ENCODE results near the gene SCG5.
A peak's percentile ranks its signal among the peaks of the same experiment; 100 is the strongest.

The SCG5 gene

DNA sequence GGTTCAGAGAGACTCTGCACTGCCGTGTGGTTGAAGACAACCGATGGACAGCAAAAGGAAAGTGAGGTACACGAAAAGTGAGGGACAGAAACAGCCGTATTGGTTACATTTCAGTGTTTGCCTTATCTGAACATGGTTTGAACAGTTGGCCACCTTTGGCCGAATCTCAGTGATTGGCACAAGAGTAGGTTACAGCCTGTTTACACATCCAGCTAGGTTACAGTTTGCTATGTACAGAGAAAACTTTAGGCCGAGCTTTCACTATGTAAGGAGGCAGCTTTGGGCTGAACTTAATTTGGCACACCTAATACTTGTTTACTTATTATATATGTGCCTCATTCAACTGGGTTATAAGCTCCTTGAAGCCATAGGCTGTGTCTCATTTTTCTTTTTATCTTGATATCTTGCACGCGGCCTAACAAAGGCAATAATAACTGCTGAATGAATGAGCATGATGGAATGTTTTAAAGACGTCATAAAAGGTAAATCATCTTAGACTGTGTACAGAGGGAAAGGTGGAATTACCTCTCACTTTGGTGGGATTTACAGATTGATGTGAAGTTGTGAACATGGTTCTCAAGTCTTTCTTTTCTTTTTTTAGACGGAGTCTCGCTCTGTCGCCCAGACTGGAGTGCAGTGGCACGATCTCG, 59.1 kb downstream of the SCG5 start:
- Histone ChIP-seq H3K27me3 (ENCODE audit: control insufficient read depth in 1 of 2, insufficient read depth in 2 of 2, low read length in 2 of 2) (no peaks in the 10 kb centered on the region), H3K4me3 (ENCODE audit: low read depth in 1 of 2, low read length in 2 of 2) (no peak overlapping the region), H3K9me3 (ENCODE audit: low read length) (no peaks in the 10 kb centered on the region), H3K4me1 (ENCODE audit: insufficient read depth, low read length) (peaks cover 5% of the 10 kb centered on the region), H3K27ac (ENCODE audit: low read depth, low read length) (no peak overlapping the region), H3K9ac (ENCODE audit: low read length) (no peak overlapping the region), H3K36me3 (ENCODE audit: insufficient read depth, low read length) (no peaks in the 10 kb centered on the region)

DNA sequence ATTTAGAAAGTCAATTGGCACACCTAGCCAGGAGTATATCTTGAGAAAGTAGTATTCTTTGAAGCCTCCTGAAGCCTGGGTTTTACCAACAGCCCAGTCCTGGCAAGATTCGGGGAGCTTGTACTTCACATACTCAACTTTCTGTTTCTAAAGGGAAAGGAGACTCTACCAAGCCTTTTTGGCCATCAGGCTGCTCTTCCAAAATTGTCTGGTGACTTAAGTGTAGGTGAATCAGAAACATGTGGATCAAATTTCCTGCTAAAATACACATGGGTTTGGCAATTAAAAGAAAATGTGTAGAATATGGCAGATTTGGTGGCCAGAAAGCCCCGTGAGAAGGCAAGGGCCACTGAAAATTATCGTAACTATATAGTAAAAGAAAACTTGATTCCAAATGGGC, 60.4 kb downstream of the SCG5 start:
- Histone ChIP-seq H3K27me3 (ENCODE audit: control insufficient read depth in 1 of 2, insufficient read depth in 2 of 2, low read length in 2 of 2) (no peaks in the 10 kb centered on the region), H3K27ac (ENCODE audit: low read depth, low read length) (no peak overlapping the region), H3K36me3 (ENCODE audit: insufficient read depth, low read length) (no peaks in the 10 kb centered on the region)

DNA sequence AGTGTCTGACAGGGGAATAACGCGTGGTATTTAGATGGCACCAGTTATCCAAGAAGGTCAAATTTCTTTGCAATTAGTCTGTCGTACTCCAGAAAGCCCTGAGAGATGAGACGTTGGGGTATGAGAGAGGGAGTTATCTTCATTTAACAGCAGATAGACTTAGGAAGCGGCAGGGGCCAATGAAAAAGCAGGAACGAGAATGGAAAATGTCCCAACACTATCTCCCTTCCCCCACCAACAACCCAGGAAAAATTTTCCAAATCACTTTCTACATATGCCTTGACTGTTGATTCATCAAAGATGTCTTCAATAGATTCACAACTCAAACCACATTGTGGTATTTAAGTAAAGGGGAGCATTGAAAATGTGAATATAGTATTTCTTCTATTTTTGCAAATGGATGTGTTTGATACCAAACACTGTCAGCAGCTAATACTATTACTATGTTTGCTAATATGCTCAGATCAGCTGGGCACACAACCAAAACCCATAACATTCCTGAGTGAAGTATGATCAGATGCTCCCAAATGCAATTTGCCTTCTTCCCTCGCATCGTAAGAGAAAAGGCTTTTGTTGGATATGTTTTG, 63.0 kb downstream of the SCG5 start:
- no peak overlapping the region for H3K4me3 ChIP-seq (ENCODE audit: low read depth in 1 of 2, low read length in 2 of 2)
- H3K4me1 ChIP-seq (ENCODE audit: insufficient read depth, low read length), result peaks cover 5% of the 10 kb centered on the region
- no peak overlapping the region for H3K27ac ChIP-seq (ENCODE audit: low read depth, low read length)
- no peaks in the 10 kb centered on the region for H3K27me3 ChIP-seq (ENCODE audit: control insufficient read depth in 1 of 2, insufficient read depth in 2 of 2, low read length in 2 of 2)
- no peaks in the 10 kb centered on the region for H3K36me3 ChIP-seq (ENCODE audit: insufficient read depth, low read length)
- no peaks in the 10 kb centered on the region for H3K9me3 ChIP-seq (ENCODE audit: low read length)
- no peak overlapping the region for H3K9ac ChIP-seq (ENCODE audit: low read length)

More for the DNA sequence above, 60.4 kb downstream of the SCG5 start:
- Histone ChIP-seq H3K4me3 (ENCODE audit: low read depth in 1 of 2, low read length in 2 of 2) (no peak overlapping the region), H3K9ac (ENCODE audit: low read length) (no peak overlapping the region), H3K4me1 (ENCODE audit: insufficient read depth, low read length) (peaks cover 5% of the 10 kb centered on the region), H3K9me3 (ENCODE audit: low read length) (no peaks in the 10 kb centered on the region)

DNA sequence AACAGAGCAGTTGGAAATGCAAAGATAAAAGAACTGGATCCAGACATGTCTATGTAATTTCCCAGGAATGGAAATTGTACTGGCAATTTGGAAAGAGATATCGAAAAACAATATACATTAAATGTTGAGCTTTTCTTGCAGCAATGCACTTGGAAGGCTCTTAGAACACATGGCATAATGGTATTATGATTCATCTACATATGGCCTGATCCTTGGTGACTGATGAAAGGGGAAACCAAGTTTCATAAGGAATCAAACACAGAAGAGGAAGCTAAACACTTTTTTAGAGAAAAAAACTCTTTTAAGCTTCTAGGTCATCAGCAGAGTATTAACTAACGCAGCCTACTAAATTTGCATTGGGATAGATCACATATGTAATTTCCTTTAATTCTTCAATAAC, 63.9 kb downstream of the SCG5 start:
- Histone ChIP-seq H3K27ac (ENCODE audit: low read depth, low read length) (no peak overlapping the region), H3K27me3 (ENCODE audit: control insufficient read depth in 1 of 2, insufficient read depth in 2 of 2, low read length in 2 of 2) (no peaks in the 10 kb centered on the region), H3K9me3 (ENCODE audit: low read length) (no peaks in the 10 kb centered on the region), H3K4me3 (ENCODE audit: low read depth in 1 of 2, low read length in 2 of 2) (no peak overlapping the region), H3K36me3 (ENCODE audit: insufficient read depth, low read length) (no peaks in the 10 kb centered on the region), H3K4me1 (ENCODE audit: insufficient read depth, low read length) (peaks cover 5% of the 10 kb centered on the region), H3K9ac (ENCODE audit: low read length) (no peak overlapping the region)

DNA sequence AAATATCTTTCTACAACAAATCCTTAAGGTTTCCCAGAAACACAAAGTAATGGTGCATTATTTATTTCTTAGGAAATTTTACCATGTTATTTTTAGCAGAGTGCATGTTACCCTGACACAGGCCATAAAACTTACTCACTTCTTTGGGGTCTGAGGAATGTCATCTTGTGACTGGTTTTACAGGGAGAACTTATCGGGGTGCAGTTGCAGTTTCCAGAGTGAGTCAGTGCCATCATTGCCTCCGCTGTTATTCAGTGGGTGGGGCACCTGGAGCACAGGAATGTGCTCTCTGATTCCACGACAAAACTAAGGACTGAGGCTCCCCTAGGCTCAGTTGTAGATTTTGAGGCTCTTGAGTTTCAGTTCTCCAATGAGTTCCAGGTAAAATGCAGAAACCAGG, 65.2 kb downstream of the SCG5 start:
- Histone ChIP-seq H3K9me3 (ENCODE audit: low read length) (no peaks in the 10 kb centered on the region), H3K9ac (ENCODE audit: low read length) (no peak overlapping the region), H3K27me3 (ENCODE audit: control insufficient read depth in 1 of 2, insufficient read depth in 2 of 2, low read length in 2 of 2) (no peaks in the 10 kb centered on the region), H3K4me1 (ENCODE audit: insufficient read depth, low read length) (peaks cover 5% of the 10 kb centered on the region), H3K4me3 (ENCODE audit: low read depth in 1 of 2, low read length in 2 of 2) (no peak overlapping the region), H3K27ac (ENCODE audit: low read depth, low read length) (no peak overlapping the region), H3K36me3 (ENCODE audit: insufficient read depth, low read length) (no peaks in the 10 kb centered on the region)

DNA sequence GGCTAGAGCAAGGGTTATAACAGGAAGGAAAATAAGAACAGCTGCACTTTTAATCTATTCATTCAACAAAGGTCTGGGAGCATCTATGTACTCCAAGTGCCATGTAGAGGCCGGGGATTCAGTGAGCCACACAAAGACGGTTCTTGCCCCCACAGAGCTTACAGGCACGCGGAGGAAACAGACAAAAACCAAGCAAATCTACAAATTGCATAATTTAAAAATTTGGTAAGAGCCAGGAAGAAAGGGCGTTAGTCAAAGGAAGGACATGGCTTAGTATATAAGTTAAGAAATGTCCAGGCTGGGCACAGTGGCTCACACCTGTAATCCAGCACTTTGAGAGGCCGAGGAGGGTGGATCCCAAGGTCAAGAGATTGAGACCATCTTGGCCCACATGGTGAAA, 65.9 kb downstream of the SCG5 start:
- Histone ChIP-seq H3K27ac (ENCODE audit: low read depth, low read length) (no peak overlapping the region), H3K36me3 (ENCODE audit: insufficient read depth, low read length) (no peaks in the 10 kb centered on the region), H3K4me1 (ENCODE audit: insufficient read depth, low read length) (peaks cover 5% of the 10 kb centered on the region), H3K4me3 (ENCODE audit: low read depth in 1 of 2, low read length in 2 of 2) (no peak overlapping the region), H3K9ac (ENCODE audit: low read length) (no peak overlapping the region), H3K27me3 (ENCODE audit: control insufficient read depth in 1 of 2, insufficient read depth in 2 of 2, low read length in 2 of 2) (no peaks in the 10 kb centered on the region), H3K9me3 (ENCODE audit: low read length) (no peaks in the 10 kb centered on the region)

DNA sequence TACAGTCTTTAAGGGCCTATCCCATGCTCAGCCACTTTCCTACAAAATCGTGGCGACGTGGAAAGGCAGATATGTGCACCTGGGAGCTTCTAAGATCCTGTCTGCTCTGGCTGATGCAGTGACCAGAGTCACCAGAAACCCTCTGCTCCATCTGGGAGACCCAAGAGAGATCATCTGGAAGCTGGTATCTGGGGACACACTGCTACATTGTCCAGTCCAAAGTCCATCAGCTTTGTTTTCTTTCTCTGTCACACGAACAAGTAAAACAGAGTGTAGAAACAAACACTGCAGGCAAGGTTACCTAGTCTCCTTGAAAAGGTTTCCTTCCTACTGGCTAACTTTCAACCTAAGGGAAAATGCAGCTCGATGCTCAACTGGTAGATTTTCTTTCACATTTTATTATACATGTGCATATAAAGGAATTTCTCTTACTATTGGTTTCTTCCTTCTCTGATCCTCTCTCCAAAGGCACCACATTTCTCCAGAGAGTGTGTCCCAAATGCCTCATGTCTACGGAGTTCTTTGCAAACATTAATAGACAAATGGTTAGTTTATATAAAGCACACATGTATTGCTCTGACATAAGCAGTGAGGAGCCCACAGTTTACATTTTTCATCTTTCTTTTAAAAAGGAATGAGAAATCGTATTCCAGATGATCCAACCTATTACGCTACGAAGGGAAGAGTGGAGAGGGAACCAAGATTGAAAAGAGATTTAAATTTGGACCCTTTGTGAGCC, 68.0 kb downstream of the SCG5 start:
- Histone ChIP-seq H3K9ac (ENCODE audit: low read length) (no peak overlapping the region), H3K4me3 (ENCODE audit: low read depth in 1 of 2, low read length in 2 of 2) (no peak overlapping the region), H3K27me3 (ENCODE audit: control insufficient read depth in 1 of 2, insufficient read depth in 2 of 2, low read length in 2 of 2) (peaks cover 0 to 5% of the 10 kb centered on the region in 2 donors), H3K9me3 (ENCODE audit: low read length) (no peaks in the 10 kb centered on the region), H3K27ac (ENCODE audit: low read depth, low read length) (no peak overlapping the region), H3K4me1 (ENCODE audit: insufficient read depth, low read length) (peaks cover under 1% of the 10 kb centered on the region), H3K36me3 (ENCODE audit: insufficient read depth, low read length) (no peaks in the 10 kb centered on the region)

DNA sequence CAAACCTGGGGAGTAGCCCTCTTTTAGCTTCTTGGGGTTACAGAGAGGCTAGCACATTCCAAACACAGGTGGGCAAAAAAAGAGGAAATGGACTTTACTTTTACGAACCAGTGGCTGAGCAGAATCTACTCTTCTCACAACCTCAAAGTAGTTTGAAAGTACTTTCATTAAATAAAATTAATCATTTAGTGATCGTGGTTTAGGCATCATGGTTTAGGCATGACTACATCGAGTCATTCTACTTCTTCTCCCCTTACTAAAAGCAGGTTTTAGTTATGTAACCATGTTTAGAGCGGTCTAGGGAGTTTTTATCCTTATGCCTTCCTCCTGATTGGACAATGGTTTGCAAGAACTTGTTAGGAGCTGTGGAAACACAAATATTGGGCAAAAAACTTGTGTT, 73.8 kb downstream of the SCG5 start:
- Histone ChIP-seq H3K27me3 (ENCODE audit: control insufficient read depth in 1 of 2, insufficient read depth in 2 of 2, low read length in 2 of 2) (peaks cover 14 to 44% of the 10 kb centered on the region in 2 donors), H3K36me3 (ENCODE audit: insufficient read depth, low read length) (no peaks in the 10 kb centered on the region), H3K9ac (ENCODE audit: low read length) (no peak overlapping the region), H3K9me3 (ENCODE audit: low read length) (no peaks in the 10 kb centered on the region), H3K4me1 (ENCODE audit: insufficient read depth, low read length) (peaks cover 4% of the 10 kb centered on the region), H3K4me3 (ENCODE audit: low read depth in 1 of 2, low read length in 2 of 2) (no peak overlapping the region), H3K27ac (ENCODE audit: low read depth, low read length) (no peak overlapping the region)

DNA sequence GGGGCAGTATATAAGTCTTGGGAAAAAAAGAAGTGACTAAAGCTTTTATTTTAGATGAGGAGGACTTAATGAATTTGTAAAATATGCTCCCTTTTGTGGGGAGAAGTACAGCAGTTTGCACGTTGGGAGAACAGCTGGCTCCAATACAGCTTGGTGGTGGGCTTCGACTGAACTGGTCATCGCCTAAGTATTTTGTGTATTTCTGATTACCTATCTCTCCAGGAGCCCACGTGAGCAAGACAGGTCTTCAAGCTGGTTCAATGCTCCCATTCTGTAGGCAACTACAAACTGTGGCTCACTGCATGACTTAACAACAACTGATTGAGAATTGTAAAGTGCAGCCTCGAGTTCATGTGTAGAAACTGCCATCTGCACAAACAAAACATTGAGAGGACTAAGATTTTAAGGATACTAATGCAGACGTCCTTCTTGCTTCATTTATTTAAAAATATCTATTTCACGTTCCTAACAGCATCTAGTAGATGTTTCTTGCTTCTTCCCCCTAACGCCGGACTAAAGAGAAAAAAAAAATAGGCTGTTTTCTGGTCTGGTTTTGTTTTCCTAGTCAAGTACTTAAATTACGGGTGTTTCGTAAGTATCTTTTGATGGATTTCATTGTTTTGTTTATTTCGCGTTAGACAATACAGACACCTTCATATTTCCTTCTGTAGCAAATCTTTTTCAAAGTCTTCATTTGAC, 74.9 kb downstream of the SCG5 start:
- peaks cover 14 to 44% of the 10 kb centered on the region in 2 donors for H3K27me3 ChIP-seq (ENCODE audit: control insufficient read depth in 1 of 2, insufficient read depth in 2 of 2, low read length in 2 of 2)
- no peaks in the 10 kb centered on the region for H3K9me3 ChIP-seq (ENCODE audit: low read length)
- H3K4me3 ChIP-seq (ENCODE audit: low read depth in 1 of 2, low read length in 2 of 2), result peak overlapping the region in 1 of 2 donors; percentile 20
- no peak overlapping the region for H3K9ac ChIP-seq (ENCODE audit: low read length)
- peaks cover 4% of the 10 kb centered on the region for H3K4me1 ChIP-seq (ENCODE audit: insufficient read depth, low read length)
- H3K27ac ChIP-seq (ENCODE audit: low read depth, low read length), result no peak overlapping the region
- no peaks in the 10 kb centered on the region for H3K36me3 ChIP-seq (ENCODE audit: insufficient read depth, low read length)

DNA sequence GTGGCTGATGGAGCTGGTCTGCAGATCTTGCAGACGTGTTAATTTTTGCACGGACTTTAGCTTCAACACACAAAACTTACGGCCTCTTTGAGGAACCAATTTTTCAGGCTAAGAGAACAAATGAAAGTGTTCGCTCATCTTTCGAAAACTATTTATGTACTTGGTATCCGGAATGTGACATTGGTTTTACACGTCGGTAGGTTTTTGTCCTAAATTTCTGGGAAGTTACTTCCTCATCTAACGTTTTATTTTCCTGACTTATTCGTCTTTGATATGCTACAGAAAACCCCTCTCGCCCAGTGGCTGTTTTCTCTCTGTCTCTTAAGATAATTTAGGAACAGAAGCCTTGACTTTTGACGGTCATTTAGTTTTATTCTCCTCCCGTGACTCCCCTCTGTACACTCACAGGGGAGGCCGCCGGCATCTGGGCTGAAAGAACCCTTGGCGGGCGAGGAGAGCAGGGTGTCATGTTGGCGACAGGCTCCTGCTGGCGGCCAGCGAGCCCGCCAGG, 75.5 kb downstream of the SCG5 start:
- H3K4me1 ChIP-seq (ENCODE audit: insufficient read depth, low read length), result peaks cover 4% of the 10 kb centered on the region
- peak overlapping the region; percentile 38 for H3K27ac ChIP-seq (ENCODE audit: low read depth, low read length)
- no peaks in the 10 kb centered on the region for H3K9me3 ChIP-seq (ENCODE audit: low read length)
- no peak overlapping the region for H3K9ac ChIP-seq (ENCODE audit: low read length)
- peak overlapping the region; percentile 7 to 20 for H3K4me3 ChIP-seq (ENCODE audit: low read depth in 1 of 2, low read length in 2 of 2)
- peaks cover 14 to 44% of the 10 kb centered on the region in 2 donors for H3K27me3 ChIP-seq (ENCODE audit: control insufficient read depth in 1 of 2, insufficient read depth in 2 of 2, low read length in 2 of 2)
- no peaks in the 10 kb centered on the region for H3K36me3 ChIP-seq (ENCODE audit: insufficient read depth, low read length)
